Glomerular visceral epithelial cell (primary cell): ENCODE results near the gene MFSD6.
A peak's percentile ranks its signal among the peaks of the same experiment; 100 is the strongest.

Experiments
- DNase-seq: peaks from one replicate; pipeline ENCODE4 v3.0.0-alpha.2; 2016; ENCODE audit errors: extremely low spot score

The MFSD6 gene

GRCh38 chr2:190436557-190436956 is 28.4 kb downstream of the MFSD6 start:
- no peak for DNase-seq

DNA sequence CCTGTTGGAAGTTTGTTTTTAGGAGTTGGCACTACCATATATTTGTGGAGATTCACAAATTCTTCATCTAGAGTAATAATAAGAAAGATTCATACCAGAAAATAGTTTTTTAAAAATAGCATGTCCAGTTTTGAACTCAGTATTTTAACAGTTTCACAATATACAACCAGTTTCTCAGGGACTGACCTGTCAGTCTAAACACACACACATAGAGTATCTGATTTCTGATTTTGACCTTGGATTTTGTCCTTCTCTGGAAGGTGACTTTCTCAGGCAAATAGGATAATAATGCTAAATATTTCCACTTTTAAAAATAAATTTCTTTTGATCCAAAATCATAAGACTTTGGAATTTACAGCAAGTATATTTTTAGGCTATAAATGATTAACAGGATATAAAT is 32.0 kb downstream of the MFSD6 start:
- DNase-seq = no peak

DNA sequence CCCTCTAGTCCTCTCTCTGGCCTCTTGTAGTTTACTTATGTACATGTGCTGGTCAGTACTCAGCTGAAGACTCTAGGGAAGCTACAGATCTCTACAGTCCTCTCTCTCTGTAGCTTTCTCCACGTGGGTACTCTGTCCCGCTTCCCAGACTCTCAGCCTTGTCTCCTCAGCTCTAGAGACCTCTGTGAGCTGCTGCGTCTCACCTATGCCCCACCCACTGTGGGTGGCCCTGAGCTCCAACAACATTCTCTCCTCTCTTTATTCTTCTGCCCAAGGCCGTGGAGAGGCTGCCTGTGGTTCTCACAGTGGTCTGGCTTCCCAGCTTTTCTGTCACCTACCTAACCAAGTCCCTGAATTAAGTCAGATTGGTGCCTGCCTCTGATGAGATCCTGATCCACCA is 33.4 kb downstream of the MFSD6 start:
- no peak for DNase-seq

DNA sequence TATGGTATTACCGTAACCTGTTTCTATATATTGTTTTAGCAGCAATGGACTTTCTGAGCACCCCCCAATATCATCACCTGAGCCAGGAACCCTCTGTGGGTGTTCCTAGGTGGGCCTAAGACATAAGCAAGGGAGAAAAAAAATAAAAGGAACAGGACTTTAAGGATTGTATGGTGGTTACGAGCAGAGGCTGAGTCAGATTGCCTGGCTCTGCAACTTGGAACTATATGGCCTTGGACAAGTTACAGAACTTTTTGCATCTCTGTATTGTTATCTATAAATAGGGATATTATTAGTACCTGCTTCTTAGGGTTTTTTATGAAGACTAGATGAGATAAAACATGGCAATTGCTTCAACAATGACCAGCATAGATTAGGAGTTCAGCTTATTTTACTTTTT is 34.9 kb downstream of the MFSD6 start:
- no peak for DNase-seq

DNA sequence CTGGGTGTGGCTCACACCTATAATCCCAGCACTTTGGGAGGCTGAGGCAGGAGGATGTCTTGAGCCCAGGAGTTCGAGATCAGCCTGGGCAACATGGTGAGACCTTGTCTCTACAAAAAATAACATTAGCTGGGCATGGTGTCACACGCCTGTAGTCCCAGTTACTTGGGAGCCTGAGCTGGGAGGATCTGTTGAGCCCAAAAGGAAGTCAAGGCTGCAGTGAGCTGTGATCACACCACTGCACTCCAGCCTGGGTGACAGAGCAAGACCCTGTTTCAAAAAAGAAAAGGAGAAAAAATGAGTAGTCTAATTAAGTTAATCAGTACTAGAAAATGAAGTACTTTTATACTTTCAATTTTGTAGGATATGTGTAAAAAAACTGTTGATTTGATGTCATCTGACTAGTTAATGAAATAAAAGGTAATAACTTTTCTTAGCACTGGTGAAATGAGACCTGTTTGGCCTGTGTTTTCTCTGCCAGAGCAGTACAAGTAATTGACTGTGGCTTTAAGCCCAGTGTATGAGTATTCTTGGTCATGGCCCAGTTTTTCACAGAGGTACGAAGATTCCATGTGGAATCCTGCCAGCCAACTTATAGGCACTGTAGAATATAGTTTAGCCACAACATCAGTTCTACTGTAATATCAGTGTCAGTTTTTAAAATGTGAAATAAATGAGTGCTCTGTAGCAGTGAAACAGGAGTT is 35.8 kb downstream of the MFSD6 start:
- peak; percentile 21 for DNase-seq

DNA sequence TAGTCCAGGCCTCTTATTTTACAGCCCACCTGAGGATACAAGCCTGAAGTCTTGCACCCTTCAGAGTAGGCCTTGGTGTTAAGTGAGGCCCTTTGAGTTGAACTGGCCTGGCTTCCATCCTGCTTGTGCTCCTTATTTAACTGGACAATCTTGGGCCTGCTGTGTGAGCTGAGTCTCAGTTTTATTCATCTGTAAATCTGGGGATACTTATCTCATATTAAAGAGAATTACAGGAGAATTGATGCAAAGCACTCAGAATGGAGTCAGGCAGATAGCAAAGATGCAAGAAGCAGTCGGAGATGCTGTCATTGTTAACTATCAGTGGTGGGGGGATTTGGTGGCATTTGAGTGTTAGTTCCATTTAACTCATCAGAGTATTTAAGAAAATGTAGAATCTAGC is 36.8 kb downstream of the MFSD6 start:
- no peak for DNase-seq

DNA sequence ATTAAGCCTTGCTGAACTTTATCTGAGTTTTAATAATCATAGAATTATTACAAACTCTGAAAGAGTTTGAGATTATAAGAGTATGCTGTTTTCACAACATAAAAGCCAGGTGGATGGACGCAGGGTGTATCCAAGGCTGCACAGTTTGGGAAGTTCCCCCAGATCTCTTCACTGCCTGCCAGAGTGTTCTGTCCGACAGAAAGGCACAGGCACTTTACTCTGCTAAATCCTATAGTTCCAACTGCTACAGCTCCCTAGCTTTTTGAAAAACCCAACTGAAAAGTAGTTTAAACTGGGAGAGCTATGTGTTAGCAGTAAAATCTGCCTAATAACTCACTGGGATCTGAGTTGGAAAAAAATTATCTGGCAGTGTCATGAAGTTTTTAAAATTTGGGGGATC is 38.0 kb downstream of the MFSD6 start:
- no peak for DNase-seq

- DNase-seq = no peak
These were observed 38.8 kb downstream of the MFSD6 start for GRCh38 chr2:190446750-190447516.

- no peak for DNase-seq
These were observed 39.6 kb downstream of the MFSD6 start for GRCh38 chr2:190447766-190448165.

DNA sequence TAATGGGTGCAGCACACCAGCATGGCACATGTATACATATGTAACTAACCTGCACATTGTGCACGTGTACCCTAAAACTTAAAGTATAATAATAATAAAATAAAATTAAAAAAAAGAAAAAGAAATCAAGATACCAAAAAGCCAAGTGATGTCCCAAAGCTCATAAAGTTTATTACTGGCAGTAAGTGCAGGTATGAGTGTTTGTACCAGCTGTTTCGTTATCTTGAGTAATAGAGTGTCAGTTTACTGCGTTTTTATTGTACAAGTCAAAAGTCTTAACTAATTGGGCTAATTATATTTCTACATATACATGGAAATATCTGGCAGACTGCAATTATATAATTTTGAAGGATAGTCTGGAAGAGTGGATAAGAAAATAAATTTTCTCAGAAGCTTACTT is 41.8 kb downstream of the MFSD6 start:
- no peak for DNase-seq

DNA sequence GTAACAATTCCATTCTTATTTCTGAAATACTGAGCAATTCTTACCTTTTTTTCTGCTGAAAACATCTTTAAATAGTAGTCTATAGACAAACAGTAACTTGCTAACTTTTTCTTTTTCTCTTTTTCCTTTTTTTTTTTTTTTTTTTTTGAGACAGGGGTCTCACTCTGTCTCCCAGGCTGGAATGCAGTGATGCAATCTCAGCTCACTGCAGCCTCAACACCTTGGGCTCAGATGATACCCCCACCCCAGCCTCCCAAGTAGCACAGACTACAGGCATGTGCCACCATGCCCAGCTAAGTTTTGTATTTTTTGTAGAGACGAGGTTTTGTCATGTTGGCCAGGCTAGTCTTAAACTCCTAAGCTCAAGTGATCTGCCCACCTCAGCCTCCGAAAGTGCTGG is 42.2 kb downstream of the MFSD6 start:
- DNase-seq = no peak

DNA sequence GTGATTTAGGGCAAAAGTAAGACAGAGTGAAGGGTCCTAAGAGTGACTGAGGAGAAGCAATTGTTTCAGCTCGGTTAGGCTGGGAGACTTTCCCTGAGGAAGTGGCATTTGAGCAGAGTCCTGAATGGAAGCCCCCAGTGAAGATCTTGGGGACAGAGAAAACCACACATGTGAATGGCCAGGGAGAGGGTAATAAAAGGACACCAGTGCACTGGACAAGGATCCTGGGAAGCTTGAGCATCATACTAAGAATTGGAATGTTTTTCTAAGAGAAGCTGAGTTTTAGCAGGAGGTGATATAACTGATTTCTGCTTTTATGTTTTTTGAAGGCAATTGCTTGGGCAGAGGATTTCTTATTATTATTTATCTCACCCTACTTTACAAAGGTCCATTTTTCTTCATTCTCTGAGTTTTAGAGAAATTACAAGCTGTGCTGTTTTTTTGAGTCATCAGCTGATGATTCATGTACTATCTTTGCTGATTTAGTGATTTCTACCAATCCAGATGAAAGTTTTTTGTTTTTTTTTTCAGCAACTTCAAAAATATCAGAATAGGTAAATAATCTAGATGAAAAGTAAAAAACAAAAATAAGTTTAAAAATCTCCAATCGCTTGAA is 43.5 kb downstream of the MFSD6 start:
- no peak for DNase-seq

- no peak for DNase-seq
These were observed 44.3 kb downstream of the MFSD6 start for GRCh38 chr2:190452433-190452832.

DNA sequence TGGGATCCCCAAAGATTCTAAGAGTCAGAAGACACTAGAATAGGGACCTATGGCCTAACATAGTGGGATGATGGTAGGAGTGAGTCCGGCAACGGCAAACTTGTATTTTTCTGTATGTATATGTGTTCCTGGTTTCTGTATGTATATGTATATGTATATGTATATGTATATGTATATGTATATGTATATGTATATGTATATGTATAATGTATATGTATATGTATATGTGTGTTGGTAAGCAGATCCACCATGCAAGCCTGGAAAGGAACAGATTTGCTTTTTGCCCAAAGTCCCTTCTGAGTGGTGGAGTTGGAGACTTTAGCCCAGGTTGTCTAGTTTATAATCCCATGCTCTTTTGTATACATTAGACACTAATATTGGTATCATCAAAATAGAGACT is 46.6 kb downstream of the MFSD6 start:
- DNase-seq = no peak

- no peak for DNase-seq
These were observed 47.4 kb downstream of the MFSD6 start for GRCh38 chr2:190455358-190456095.

DNA sequence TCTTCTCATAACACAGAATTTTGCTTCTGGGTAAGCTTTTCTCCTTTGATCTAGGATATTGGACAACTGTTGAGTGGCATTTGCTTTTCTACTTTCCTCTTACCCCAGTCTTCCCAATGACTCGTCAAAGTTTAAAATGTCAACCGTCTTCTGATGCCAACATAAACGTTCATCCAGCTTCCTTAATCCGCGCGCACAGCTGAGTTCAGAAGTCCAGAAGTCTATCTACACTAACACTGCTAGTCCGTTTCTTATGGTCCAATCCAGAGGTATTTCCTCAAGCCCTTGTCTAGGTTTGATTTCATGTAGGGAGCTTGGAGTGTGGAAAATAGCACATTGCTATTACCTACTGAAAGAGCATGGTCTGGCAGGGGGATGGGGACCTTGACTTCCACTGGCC is 48.7 kb downstream of the MFSD6 start:
- DNase-seq = no peak

DNA sequence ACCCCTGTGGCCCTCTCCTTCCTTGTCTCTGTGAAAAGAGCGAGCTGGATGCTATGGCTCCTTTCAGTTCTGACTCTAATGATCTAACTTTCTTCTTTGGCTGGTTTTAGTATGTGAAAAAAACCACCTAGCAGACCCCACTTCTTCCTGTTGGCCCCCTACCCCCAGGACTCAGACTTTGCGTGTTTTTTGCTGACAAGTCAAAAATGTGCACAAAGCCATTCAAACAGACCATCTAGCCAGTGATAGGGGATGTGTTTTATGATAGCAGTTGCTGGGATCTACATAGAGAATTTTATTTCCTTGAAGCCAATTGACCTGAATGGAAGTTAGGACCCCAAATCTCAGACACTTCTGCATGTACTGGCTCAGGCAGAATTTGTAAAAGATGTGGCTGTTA is 49.1 kb downstream of the MFSD6 start:
- no peak for DNase-seq

DNA sequence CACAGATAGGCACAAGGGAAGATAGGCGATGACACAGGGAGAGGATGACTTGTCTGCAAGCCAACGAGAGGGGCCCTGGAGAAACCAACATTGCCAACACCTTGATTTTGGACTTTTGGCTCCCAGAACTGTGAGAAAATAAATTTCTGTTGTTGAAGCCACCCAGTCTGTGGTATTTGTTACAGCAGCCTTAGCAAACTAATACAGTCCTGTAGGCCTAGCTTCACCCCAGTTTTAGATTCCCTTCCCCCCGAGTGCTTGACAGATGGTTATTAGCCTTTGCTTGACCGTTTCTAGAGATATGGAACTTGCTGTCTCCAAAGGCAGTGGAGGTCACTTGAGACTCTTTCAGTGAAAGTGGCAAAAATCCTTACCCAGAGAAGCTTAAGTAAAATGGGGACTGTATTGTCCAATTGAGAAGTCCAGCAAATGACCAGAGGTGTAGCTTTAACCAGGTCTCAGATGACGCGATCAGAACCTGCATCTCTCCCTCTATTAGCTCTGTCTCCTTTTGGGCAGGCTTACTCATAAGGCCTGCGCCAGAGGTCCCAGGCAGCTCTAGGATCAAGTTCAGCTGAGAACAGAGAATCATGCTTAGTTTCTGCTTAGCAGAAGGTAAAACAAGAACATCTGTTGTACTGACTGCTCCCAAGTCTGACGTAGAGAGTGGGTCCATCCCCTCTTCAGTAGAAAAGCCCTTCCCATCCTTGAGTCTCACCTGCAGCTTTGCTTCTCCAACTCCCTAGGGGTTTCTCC is 50.4 kb downstream of the MFSD6 start:
- DNase-seq = no peak

DNA sequence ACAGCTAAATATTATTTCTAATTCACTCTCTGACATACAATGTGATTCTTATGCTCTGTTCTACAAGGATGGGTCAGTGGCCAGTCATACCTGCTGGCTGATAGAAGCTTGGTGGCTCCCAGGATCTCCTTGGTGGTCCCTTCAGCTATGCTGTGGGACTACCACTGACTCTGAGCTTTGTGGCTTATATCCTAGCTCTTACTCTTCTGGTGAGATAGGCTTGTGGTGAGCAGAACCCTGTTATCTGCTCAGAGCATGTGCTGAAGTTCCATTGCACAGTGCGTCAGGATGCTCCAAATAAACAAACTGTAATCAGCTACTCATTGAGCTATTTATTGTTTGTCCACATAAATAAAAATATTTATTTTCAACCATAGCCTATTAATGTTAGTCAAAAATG is 51.7 kb downstream of the MFSD6 start:
- no peak for DNase-seq

GRCh38 chr2:190460487-190460886 is 52.3 kb downstream of the MFSD6 start:
- no peak for DNase-seq

DNA sequence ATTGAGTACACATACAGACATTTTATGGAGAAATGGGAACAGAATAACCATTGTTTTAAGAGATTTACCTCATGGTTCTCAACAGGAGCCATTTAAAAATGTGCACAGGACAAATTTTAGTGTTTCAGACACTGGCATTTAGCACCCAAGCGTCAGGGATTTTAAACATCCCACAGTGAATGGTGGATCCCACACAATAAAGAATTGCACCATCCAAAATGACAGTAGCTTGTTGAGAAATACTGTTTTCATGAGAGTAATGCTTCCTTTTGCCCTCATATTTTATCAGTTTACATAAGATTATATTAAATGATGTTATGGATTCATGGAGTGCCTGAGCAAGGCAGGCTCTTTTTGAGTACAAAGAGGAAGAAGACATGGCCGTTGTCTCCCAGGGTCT is 54.0 kb downstream of the MFSD6 start:
- no peak for DNase-seq

DNA sequence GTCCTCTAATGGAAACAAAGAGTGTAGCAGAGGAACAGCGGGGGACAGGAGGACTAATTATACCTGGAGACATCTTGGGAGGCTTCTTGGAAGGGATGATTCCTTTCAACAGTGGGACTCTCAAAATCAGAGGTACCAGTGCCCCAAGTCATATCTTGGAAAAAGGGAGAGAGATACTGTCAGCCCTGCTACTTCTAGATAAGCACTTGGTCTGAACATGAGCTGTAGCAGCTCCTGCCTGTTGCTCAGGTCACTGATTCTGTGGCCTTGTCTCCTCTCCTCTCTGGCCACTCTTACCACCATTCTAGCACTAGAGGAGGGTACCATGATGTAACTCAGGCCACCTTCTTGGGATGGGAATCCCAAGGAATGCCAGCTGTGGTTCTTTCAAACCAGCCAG is 54.5 kb downstream of the MFSD6 start:
- no peak for DNase-seq
